GM12892 (cell line): ENCODE data around the gene USB1.

Experiments
- POLR2A ChIP-seq: IDR thresholded peaks from 2 replicates; pipeline ENCODE4 v1.6.1; 2011; ENCODE audit warnings: low read depth, low read length, control low read depth
- POLR2AphosphoS5 ChIP-seq: IDR thresholded peaks from 2 replicates; pipeline ENCODE4 v1.6.1; 2011; ENCODE audit warnings: low read depth, low read length, control low read depth
- TAF1 ChIP-seq: IDR thresholded peaks from 2 replicates; pipeline ENCODE4 v1.6.1; 2011; ENCODE audit warnings: low read depth, mild to moderate bottlenecking, control low read depth, low read length, borderline replicate concordance

- no peak for TF ChIP-seq TAF1
- no peak for TF ChIP-seq POLR2AphosphoS5
- TF ChIP-seq POLR2A = no peak
These were observed 56.6 kb downstream of the USB1 start for GRCh38 chr16:58057784-58058183.
